ENCODE results near the gene VCL. TPM values are rescaled to one million over a fixed set of nuclear protein-coding genes. Genes with fewer than 3 reads are reported as not detected.
"Not testable (repeated sequence)": the region's sequence is repeated elsewhere in the genome, so short reads cannot be mapped to it uniquely, and the experiment has no call there.

Gene VCL
- total RNA-seq, 2 experiments from 2014 or later = 27.8 to 29.2 TPM

GRCh38 chr10:73997461-73997786 is 492 bp upstream of the VCL start:
- ChIA-PET POLR2A (interaction anchor here (1.0 kb wide), 1 partner anchor 41 kb away, joined by 3 read pairs; no protein-coding TSS in a partner anchor), CTCF (interaction anchor here (2.2 kb wide), 1 partner anchor 40 kb away, joined by 8 read pairs; no protein-coding TSS in a partner anchor)
- peak overlapping the region; percentile 89 for H3K27ac Mint-ChIP-seq
- H3K4me1 Mint-ChIP-seq (ENCODE audit: low read depth) = peaks cover 38% of the 10 kb centered on the region
- H3K36me3 Mint-ChIP-seq = no peaks in the 10 kb centered on the region
- no peaks in the 10 kb centered on the region for H3K27me3 Mint-ChIP-seq
- intact Hi-C loops (cut with micrococcal nuclease) = loop anchor here (5.0 to 10.0 kb wide), 4 partner anchors 185 to 1220 kb away; partner anchors contain the start of genes KAT6B, NDST2 and SAMD8
- no peak for DNase-seq
- no peaks in the 10 kb centered on the region for H3K9me3 Mint-ChIP-seq
- peak overlapping the region; percentile 91 for H3K4me3 Mint-ChIP-seq

GRCh38 chr10:73998623-73998928 is 660 bp downstream of the VCL start:
- intact Hi-C loops (cut with micrococcal nuclease) = loop anchor here (2.0 to 10.0 kb wide), 5 partner anchors 82 to 1219 kb away; partner anchors contain the start of genes KAT6B, NDST2 and SAMD8

GRCh38 chr10:73998929-73999691 is 1.2 kb downstream of the VCL start:
- Mint-ChIP-seq H3K27ac (peak overlapping the region; percentile 64), H3K4me3 (peak overlapping the region; percentile 91), H3K4me1 (ENCODE audit: low read depth) (peaks cover 27% of the 10 kb centered on the region), H3K36me3 (no peaks in the 10 kb centered on the region), H3K27me3 (no peaks in the 10 kb centered on the region), H3K9me3 (no peaks in the 10 kb centered on the region)
- peak; percentile 34 for DNase-seq
- intact Hi-C loops (cut with micrococcal nuclease) = loop anchor here (2.0 to 10.0 kb wide), 5 partner anchors 82 to 1218 kb away; partner anchors contain the start of genes KAT6B, NDST2 and SAMD8
- ChIA-PET CTCF (interaction anchor here (0.8 to 2.5 kb wide), 6 partner anchors 13 to 113 kb away, joined by 3 to 7 read pairs (median 4); no protein-coding TSS in a partner anchor), POLR2A (no interaction called here)

More at GRCh38 chr10:73998623-73998928, 660 bp downstream of the VCL start:
- Mint-ChIP-seq H3K27me3 (no peaks in the 10 kb centered on the region), H3K27ac (peak overlapping the region; percentile 64), H3K9me3 (no peaks in the 10 kb centered on the region), H3K36me3 (no peaks in the 10 kb centered on the region), H3K4me3 (peak overlapping the region; percentile 91), H3K4me1 (ENCODE audit: low read depth) (peaks cover 29% of the 10 kb centered on the region)
- DNase-seq = no peak
- ChIA-PET POLR2A (no interaction called here), CTCF (interaction anchor here (1.2 to 2.5 kb wide), 4 partner anchors 13 to 83 kb away, joined by 3 to 7 read pairs (median 6); no protein-coding TSS in a partner anchor)

- Mint-ChIP-seq H3K27me3 (no peaks in the 10 kb centered on the region), H3K36me3 (no peaks in the 10 kb centered on the region), H3K4me3 (peak overlapping the region; percentile 91), H3K9me3 (no peaks in the 10 kb centered on the region), H3K4me1 (ENCODE audit: low read depth) (peaks cover 27% of the 10 kb centered on the region), H3K27ac (peak overlapping the region; percentile 64)
- no peak for DNase-seq
- intact Hi-C loops (cut with micrococcal nuclease) = loop anchor here (2.0 to 10.0 kb wide), 5 partner anchors 81 to 1218 kb away; partner anchors contain the start of genes KAT6B, NDST2 and SAMD8
- POLR2A ChIA-PET = no interaction called here
- CTCF ChIA-PET = interaction anchor here (0.8 to 2.5 kb wide), 5 partner anchors 12 to 113 kb away, joined by 3 to 7 read pairs (median 5); no protein-coding TSS in a partner anchor
These were observed 1.8 kb downstream of the VCL start for GRCh38 chr10:73999703-74000102.

- DNase-seq; intact Hi-C loops (cut with micrococcal nuclease); H3K27me3 Mint-ChIP-seq; H3K27ac Mint-ChIP-seq; H3K36me3 Mint-ChIP-seq; H3K4me3 Mint-ChIP-seq; H3K9me3 Mint-ChIP-seq: not testable (repeated sequence)
- ChIA-PET CTCF (interaction anchor here (1.1 to 2.5 kb wide), 5 partner anchors 12 to 81 kb away, joined by 3 to 7 read pairs (median 5); no protein-coding TSS in a partner anchor), POLR2A (interaction anchor here (0.6 kb wide), 1 partner anchor 753 kb away, joined by 5 read pairs; the partner anchor contains the start of gene DNAJC9)
- peaks cover 27% of the 10 kb centered on the region for H3K4me1 Mint-ChIP-seq (ENCODE audit: low read depth)
These were observed 2.3 kb downstream of the VCL start for GRCh38 chr10:74000244-74000643.

- intact Hi-C loops (cut with micrococcal nuclease) = no loop called here
- no peaks in the 10 kb centered on the region for H3K9me3 Mint-ChIP-seq
- H3K4me1 Mint-ChIP-seq (ENCODE audit: low read depth) = peaks cover 27% of the 10 kb centered on the region
- ChIA-PET POLR2A (interaction anchor here (0.6 kb wide), 1 partner anchor 217 kb away, joined by 5 read pairs; no protein-coding TSS in a partner anchor), CTCF (interaction anchor here (1.2 to 2.1 kb wide), 3 partner anchors 11 to 80 kb away, joined by 3 to 6 read pairs (median 3); no protein-coding TSS in a partner anchor)
- H3K4me3 Mint-ChIP-seq = no peak overlapping the region
- no peak for DNase-seq
- no peak overlapping the region for H3K27ac Mint-ChIP-seq
- H3K27me3 Mint-ChIP-seq = no peaks in the 10 kb centered on the region
- no peaks in the 10 kb centered on the region for H3K36me3 Mint-ChIP-seq
These were observed 3.2 kb downstream of the VCL start for GRCh38 chr10:74000892-74001669.

- H3K4me3 Mint-ChIP-seq = no peak overlapping the region
- H3K27me3 Mint-ChIP-seq = no peaks in the 10 kb centered on the region
- DNase-seq = no peak
- intact Hi-C loops (cut with micrococcal nuclease) = no loop called here
- no peak overlapping the region for H3K27ac Mint-ChIP-seq
- POLR2A ChIA-PET = no interaction called here
- H3K36me3 Mint-ChIP-seq = no peaks in the 10 kb centered on the region
- CTCF ChIA-PET = interaction anchor here (0.6 kb wide), 1 partner anchor 13 kb away, joined by 3 read pairs; no protein-coding TSS in a partner anchor
- H3K9me3 Mint-ChIP-seq = no peaks in the 10 kb centered on the region
- peaks cover 29% of the 10 kb centered on the region for H3K4me1 Mint-ChIP-seq (ENCODE audit: low read depth)
These were observed 8.4 kb downstream of the VCL start for GRCh38 chr10:74006269-74006668.

- Mint-ChIP-seq H3K36me3 (no peaks in the 10 kb centered on the region), H3K9me3 (no peaks in the 10 kb centered on the region), H3K27ac (no peak overlapping the region), H3K4me1 (ENCODE audit: low read depth) (peaks cover 37% of the 10 kb centered on the region), H3K4me3 (no peak overlapping the region), H3K27me3 (no peaks in the 10 kb centered on the region)
- ChIA-PET CTCF (interaction anchor here (1.2 kb wide), 1 partner anchor 52 kb away, joined by 4 read pairs; no protein-coding TSS in a partner anchor), POLR2A (no interaction called here)
- intact Hi-C loops (cut with micrococcal nuclease) = no loop called here
- no peak for DNase-seq
These were observed 10.4 kb downstream of the VCL start for GRCh38 chr10:74008212-74008731.

- ChIA-PET CTCF (interaction anchor here (1.0 to 1.5 kb wide), 3 partner anchors 11 to 125 kb away, joined by 3 to 6 read pairs (median 3); no protein-coding TSS in a partner anchor), POLR2A (interaction anchor here (1.7 kb wide), 1 partner anchor 10 kb away, joined by 10 read pairs; no protein-coding TSS in a partner anchor)
- Mint-ChIP-seq H3K27me3 (no peaks in the 10 kb centered on the region), H3K9me3 (no peaks in the 10 kb centered on the region), H3K4me1 (ENCODE audit: low read depth) (peaks cover 41% of the 10 kb centered on the region), H3K36me3 (no peaks in the 10 kb centered on the region), H3K4me3 (no peak overlapping the region), H3K27ac (no peak overlapping the region)
- DNase-seq = no peak
- intact Hi-C loops (cut with micrococcal nuclease) = no loop called here
These were observed 13.1 kb downstream of the VCL start for GRCh38 chr10:74011017-74011416.

GRCh38 chr10:74011770-74012169 is 13.9 kb downstream of the VCL start:
- no peak for DNase-seq
- H3K27me3 Mint-ChIP-seq = no peaks in the 10 kb centered on the region
- no peak overlapping the region for H3K27ac Mint-ChIP-seq
- ChIA-PET POLR2A (interaction anchor here (1.7 kb wide), 1 partner anchor 10 kb away, joined by 10 read pairs; no protein-coding TSS in a partner anchor), CTCF (interaction anchor here (0.8 to 1.5 kb wide), 7 partner anchors 9 to 126 kb away, joined by 3 to 6 read pairs (median 3); no protein-coding TSS in a partner anchor)
- H3K4me1 Mint-ChIP-seq (ENCODE audit: low read depth) = peaks cover 41% of the 10 kb centered on the region
- H3K9me3 Mint-ChIP-seq = no peaks in the 10 kb centered on the region
- intact Hi-C loops (cut with micrococcal nuclease) = no loop called here
- H3K4me3 Mint-ChIP-seq = no peak overlapping the region
- H3K36me3 Mint-ChIP-seq = no peaks in the 10 kb centered on the region

- Mint-ChIP-seq H3K4me1 (ENCODE audit: low read depth) (peaks cover 41% of the 10 kb centered on the region), H3K27me3 (no peaks in the 10 kb centered on the region), H3K27ac (no peak overlapping the region), H3K4me3 (no peak overlapping the region), H3K36me3 (no peaks in the 10 kb centered on the region), H3K9me3 (no peaks in the 10 kb centered on the region)
- ChIA-PET CTCF (interaction anchor here (1.0 to 1.5 kb wide), 5 partner anchors 9 to 126 kb away, joined by 3 to 6 read pairs (median 3); no protein-coding TSS in a partner anchor), POLR2A (no interaction called here)
- intact Hi-C loops (cut with micrococcal nuclease) = no loop called here
- no peak for DNase-seq
These were observed 14.6 kb downstream of the VCL start for GRCh38 chr10:74012480-74012879.
